SU-DHL-6 (cell line): ENCODE measurements around the gene PLXNB2.

ENCODE experiments used
- H2AFZ ChIP-seq: fragments of 200-600 bp; sonication (generic); 2 replicates; pipeline ENCODE4 v1.6.1; 2014; ENCODE audit warnings: low read depth, mild to moderate bottlenecking, moderate library complexity, mixed read lengths, antibody characterized with exemption, low read length; ENCODE audit not compliant: severe bottlenecking
- H3F3A ChIP-seq: fragments of 200-600 bp; shearing (Covaris generic); 2 replicates; pipeline ENCODE4 v1.6.0; 2016; ENCODE audit warnings: antibody characterized with exemption, mild to moderate bottlenecking; ENCODE audit not compliant: insufficient read depth
- H3K27ac ChIP-seq: fragments of 200-600 bp; sonication (generic); 2 replicates; pipeline ENCODE4 v1.5.1; 2016; ENCODE audit warnings: low read depth, mild to moderate bottlenecking, low read length, moderate library complexity, mixed read lengths
- H3K27me3 ChIP-seq: fragments of 200-600 bp; sonication (generic), shearing (Covaris generic); 2 replicates; pipeline ENCODE4 v1.6.0; 2014; ENCODE audit warnings: mild to moderate bottlenecking, low read length
- H3K36me3 ChIP-seq: fragments of 200-600 bp; sonication (generic); 2 replicates; pipeline ENCODE4 v1.6.1; 2014; ENCODE audit warnings: mild to moderate bottlenecking, low read length, mixed read lengths
- H3K4me2 ChIP-seq: fragments of 300-600, 200-600 bp; shearing (Covaris generic), sonication (generic); 2 replicates; pipeline ENCODE4 v1.6.0; 2014; ENCODE audit warnings: low read length, low read depth, mild to moderate bottlenecking; ENCODE audit not compliant: poor library complexity, severe bottlenecking
- H3K4me3 ChIP-seq: fragments of 200-600 bp; sonication (generic); 2 replicates; pipeline ENCODE4 v1.5.1; 2014; ENCODE audit warnings: antibody characterized with exemption, low read length, mild to moderate bottlenecking, mixed read lengths; ENCODE audit not compliant: insufficient read depth, poor library complexity, severe bottlenecking
- H3K79me2 ChIP-seq: fragments of 200-600 bp; sonication (generic); 2 replicates; pipeline ENCODE4 v1.6.1; 2014; ENCODE audit warnings: mild to moderate bottlenecking, low read length, moderate library complexity; ENCODE audit not compliant: insufficient read depth
- H3K9ac ChIP-seq: fragments of 200-600 bp; sonication (generic); 2 replicates; pipeline ENCODE4 v1.7.0; 2014; ENCODE audit warnings: mild to moderate bottlenecking, low read length
- H3K9me2 ChIP-seq: fragments of 200-600 bp; sonication (generic); replicated peaks from 2 replicates; pipeline ENCODE4 v1.6.1; 2014; ENCODE audit warnings: low read length; ENCODE audit not compliant: insufficient read depth
- H3K9me3 ChIP-seq: fragments of 200-600 bp; sonication (generic); 2 replicates; pipeline ENCODE4 v1.6.1; 2014; ENCODE audit warnings: low read length, mixed read lengths; ENCODE audit not compliant: insufficient read depth
- H4K20me1 ChIP-seq: fragments of 200-600 bp; sonication (generic); 2 replicates; pipeline ENCODE4 v1.6.1; 2014; ENCODE audit warnings: low read depth, mild to moderate bottlenecking, antibody characterized with exemption, low read length, moderate library complexity, mixed read lengths
- CTCF ChIP-seq: fragments of 200-600 bp; sonication (generic); IDR thresholded peaks from one replicate; pipeline ENCODE4 v1.5.1; 2017; ENCODE audit warnings: antibody characterized with exemption, mild to moderate bottlenecking, low read length, moderate library complexity; ENCODE audit not compliant: insufficient read depth, poor library complexity, severe bottlenecking
- EZH2phosphoT487 ChIP-seq: fragments of 200-600 bp; sonication (generic), shearing (Covaris generic); conservative IDR thresholded peaks from 2 replicates; pipeline ENCODE4 v1.6.1; 2018; ENCODE audit warnings: mild to moderate bottlenecking, antibody characterized with exemption, low read length, moderate library complexity, mixed read lengths

The PLXNB2 gene

DNA sequence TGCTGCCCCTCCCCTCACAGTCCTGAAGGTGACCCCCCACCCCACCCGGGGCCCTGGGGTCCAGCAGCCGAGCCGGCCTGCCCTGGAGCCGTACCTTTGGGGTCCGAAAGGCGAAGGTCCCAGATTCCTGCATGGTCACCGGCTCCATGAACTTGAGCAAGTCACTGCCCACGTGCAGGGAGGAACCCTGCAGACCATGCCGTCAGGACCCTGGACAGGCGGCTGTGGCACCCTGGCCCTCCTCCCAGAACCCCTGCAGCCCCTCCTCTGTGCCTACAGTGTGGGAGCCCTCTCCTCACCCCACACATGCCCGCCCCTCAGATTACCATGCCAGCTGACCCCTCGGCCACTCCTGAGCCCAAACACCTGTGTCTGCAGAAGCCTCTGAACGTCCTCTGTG, 23.0 kb downstream of the PLXNB2 start:
- TF ChIP-seq CTCF (no peak), EZH2phosphoT487 (no peak)
- no peaks in the 10 kb centered on the region for H3K9me3 ChIP-seq
- H3K27me3 ChIP-seq: no peaks in the 10 kb centered on the region
- H3K27ac ChIP-seq: no peak overlapping the region
- no peaks in the 10 kb centered on the region for H3K79me2 ChIP-seq
- no peak overlapping the region for H3K4me2 ChIP-seq
- H2AFZ ChIP-seq: no peak overlapping the region
- no peak overlapping the region for H3K9ac ChIP-seq
- no peaks in the 10 kb centered on the region for H4K20me1 ChIP-seq
- no peaks in the 10 kb centered on the region for H3K36me3 ChIP-seq
- no peaks in the 10 kb centered on the region for H3F3A ChIP-seq
- no peak overlapping the region for H3K4me3 ChIP-seq
- H3K9me2 ChIP-seq: no peaks in the 10 kb centered on the region

GRCh38 chr22:50283821-50284220, 23.6 kb downstream of the PLXNB2 start:
- H3K9me3 ChIP-seq: no peaks in the 10 kb centered on the region
- H3K9ac ChIP-seq: no peak overlapping the region
- no peaks in the 10 kb centered on the region for H3K79me2 ChIP-seq
- no peaks in the 10 kb centered on the region for H3K9me2 ChIP-seq
- no peak overlapping the region for H3K27ac ChIP-seq
- H3K4me2 ChIP-seq: no peak overlapping the region
- no peaks in the 10 kb centered on the region for H3F3A ChIP-seq
- H3K4me3 ChIP-seq: no peak overlapping the region
- H3K36me3 ChIP-seq: no peaks in the 10 kb centered on the region
- H3K27me3 ChIP-seq: no peaks in the 10 kb centered on the region
- TF ChIP-seq EZH2phosphoT487: no peak
- no peak for TF ChIP-seq CTCF
- no peaks in the 10 kb centered on the region for H4K20me1 ChIP-seq
- H2AFZ ChIP-seq: no peak overlapping the region

- no peak for TF ChIP-seq CTCF
- no peak for TF ChIP-seq EZH2phosphoT487
- Histone ChIP-seq H3K9ac (no peak overlapping the region), H3K9me3 (no peaks in the 10 kb centered on the region), H4K20me1 (no peaks in the 10 kb centered on the region), H3F3A (no peaks in the 10 kb centered on the region), H3K36me3 (no peaks in the 10 kb centered on the region), H2AFZ (no peak overlapping the region), H3K27me3 (no peaks in the 10 kb centered on the region), H3K79me2 (no peaks in the 10 kb centered on the region), H3K9me2 (no peaks in the 10 kb centered on the region), H3K4me2 (no peak overlapping the region), H3K27ac (no peak overlapping the region), H3K4me3 (no peak overlapping the region)
These were observed 24.9 kb downstream of the PLXNB2 start for GRCh38 chr22:50282361-50283155.
